ENCODE data around the gene RAB3IL1. TPM values are rescaled to one million over a fixed set of nuclear protein-coding genes. Genes with fewer than 3 reads are reported as not detected.
A peak's percentile ranks its signal among the peaks of the same experiment; 100 is the strongest.

The RAB3IL1 gene
- total and polyA plus RNA-seq, 4 donors = 2.1 to 41.6 (median 5.4) TPM

DNA sequence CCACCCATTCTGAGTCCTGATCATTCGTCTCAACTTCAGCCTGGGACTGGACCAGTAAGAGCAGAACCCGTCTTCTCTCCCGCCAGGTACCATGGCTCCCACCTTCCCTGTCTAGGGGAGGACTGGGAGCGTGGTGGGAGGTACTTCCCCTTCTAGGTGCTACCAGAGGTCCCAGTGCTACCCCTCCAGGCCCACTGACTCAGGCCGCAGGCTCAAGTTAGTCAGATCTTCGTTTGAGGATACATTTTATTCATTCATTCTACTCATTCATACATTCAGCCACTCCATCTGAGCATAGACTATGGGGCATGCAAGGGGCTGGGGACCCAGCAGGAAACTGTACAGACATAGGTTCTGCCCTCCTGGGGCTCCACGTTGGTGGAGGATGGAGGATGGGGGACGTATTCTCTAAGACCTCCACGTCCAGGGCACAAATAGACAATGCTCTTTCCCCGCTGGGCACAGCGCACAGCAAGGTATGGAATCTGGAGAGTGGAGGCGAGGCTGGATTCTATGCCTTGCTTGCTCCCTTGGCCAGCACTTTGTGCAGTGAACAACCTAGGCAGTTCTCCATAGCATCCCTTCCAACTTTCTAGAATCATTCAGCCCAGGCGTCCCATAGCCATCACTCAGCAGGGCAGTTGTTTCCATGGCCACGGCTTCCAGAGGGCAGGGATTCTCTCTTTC, 1.0 kb upstream of the RAB3IL1 start:
- no peaks in the 10 kb centered on the region for H3K9me3 ChIP-seq (ENCODE audit: control insufficient read depth in 4 of 4, low read length in 3 of 4)
- H3K27me3 ChIP-seq (ENCODE audit: control insufficient read depth in 4 of 4, insufficient read depth in 4 of 4, low read length in 3 of 4) = no peaks in the 10 kb centered on the region
- WGBS = 80% methylated on average over 14 of the region's 14 CpGs
- H3K4me1 ChIP-seq (ENCODE audit: control insufficient read depth in 4 of 4, insufficient read depth in 4 of 4, low read length in 3 of 4) = peaks cover 0 to 12% (median 6%) of the 10 kb centered on the region in 4 donors
- TF ChIP-seq, protein P1, sequence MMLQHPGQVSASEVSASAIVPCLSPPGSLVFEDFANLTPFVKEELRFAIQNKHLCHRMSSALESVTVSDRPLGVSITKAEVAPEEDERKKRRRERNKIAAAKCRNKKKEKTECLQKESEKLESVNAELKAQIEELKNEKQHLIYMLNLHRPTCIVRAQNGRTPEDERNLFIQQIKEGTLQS (IDR thresholded peaks at IDR 0.05) = no peak
- no peak for TF ChIP-seq JUND (IDR thresholded peaks at IDR 0.05)
- no peak for TF ChIP-seq TAF1 (conservative IDR thresholded peaks at IDR 0.05)
- TF ChIP-seq, protein P2, sequence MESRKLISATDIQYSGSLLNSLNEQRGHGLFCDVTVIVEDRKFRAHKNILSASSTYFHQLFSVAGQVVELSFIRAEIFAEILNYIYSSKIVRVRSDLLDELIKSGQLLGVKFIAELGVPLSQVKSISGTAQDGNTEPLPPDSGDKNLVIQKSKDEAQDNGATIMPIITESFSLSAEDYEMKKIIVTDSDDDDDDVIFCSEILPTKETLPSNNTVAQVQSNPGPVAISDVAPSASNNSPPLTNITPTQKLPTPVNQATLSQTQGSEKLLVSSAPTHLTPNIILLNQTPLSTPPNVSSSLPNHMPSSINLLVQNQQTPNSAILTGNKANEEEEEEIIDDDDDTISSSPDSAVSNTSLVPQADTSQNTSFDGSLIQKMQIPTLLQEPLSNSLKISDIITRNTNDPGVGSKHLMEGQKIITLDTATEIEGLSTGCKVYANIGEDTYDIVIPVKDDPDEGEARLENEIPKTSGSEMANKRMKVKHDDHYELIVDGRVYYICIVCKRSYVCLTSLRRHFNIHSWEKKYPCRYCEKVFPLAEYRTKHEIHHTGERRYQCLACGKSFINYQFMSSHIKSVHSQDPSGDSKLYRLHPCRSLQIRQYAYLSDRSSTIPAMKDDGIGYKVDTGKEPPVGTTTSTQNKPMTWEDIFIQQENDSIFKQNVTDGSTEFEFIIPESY (IDR thresholded peaks at IDR 0.05) = no peak
- TF ChIP-seq EGR1 (IDR thresholded peaks at IDR 0.05; ENCODE audit: low read depth in 2 of 2) = no peak
- TF ChIP-seq GABPA (IDR thresholded peaks at IDR 0.05 in 1 of 2, conservative IDR thresholded peaks at IDR 0.05 in 1 of 2) = no peak
- TF ChIP-seq HNF4G (IDR thresholded peaks at IDR 0.05) = no peak
- no peak for TF ChIP-seq SP1 (IDR thresholded peaks at IDR 0.05)
- no peak for TF ChIP-seq FOXA2 (IDR thresholded peaks at IDR 0.05)
- TF ChIP-seq FOXA1 (IDR thresholded peaks at IDR 0.05) = no peak
- no peak for TF ChIP-seq YY1 (IDR thresholded peaks at IDR 0.05)
- no peak for TF ChIP-seq HNF4A (conservative IDR thresholded peaks at IDR 0.05)
- no peak for TF ChIP-seq RAD21 (IDR thresholded peaks at IDR 0.05)
- TF ChIP-seq RXRA (IDR thresholded peaks at IDR 0.05) = no peak
- no peak for TF ChIP-seq REST (IDR thresholded peaks at IDR 0.05)
- TF ChIP-seq, protein P3, sequence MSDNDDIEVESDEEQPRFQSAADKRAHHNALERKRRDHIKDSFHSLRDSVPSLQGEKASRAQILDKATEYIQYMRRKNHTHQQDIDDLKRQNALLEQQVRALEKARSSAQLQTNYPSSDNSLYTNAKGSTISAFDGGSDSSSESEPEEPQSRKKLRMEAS (IDR thresholded peaks at IDR 0.05) = no peak
- TF ChIP-seq, protein P4, sequence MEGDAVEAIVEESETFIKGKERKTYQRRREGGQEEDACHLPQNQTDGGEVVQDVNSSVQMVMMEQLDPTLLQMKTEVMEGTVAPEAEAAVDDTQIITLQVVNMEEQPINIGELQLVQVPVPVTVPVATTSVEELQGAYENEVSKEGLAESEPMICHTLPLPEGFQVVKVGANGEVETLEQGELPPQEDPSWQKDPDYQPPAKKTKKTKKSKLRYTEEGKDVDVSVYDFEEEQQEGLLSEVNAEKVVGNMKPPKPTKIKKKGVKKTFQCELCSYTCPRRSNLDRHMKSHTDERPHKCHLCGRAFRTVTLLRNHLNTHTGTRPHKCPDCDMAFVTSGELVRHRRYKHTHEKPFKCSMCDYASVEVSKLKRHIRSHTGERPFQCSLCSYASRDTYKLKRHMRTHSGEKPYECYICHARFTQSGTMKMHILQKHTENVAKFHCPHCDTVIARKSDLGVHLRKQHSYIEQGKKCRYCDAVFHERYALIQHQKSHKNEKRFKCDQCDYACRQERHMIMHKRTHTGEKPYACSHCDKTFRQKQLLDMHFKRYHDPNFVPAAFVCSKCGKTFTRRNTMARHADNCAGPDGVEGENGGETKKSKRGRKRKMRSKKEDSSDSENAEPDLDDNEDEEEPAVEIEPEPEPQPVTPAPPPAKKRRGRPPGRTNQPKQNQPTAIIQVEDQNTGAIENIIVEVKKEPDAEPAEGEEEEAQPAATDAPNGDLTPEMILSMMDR (IDR thresholded peaks at IDR 0.05; ENCODE audit: low read depth, low read length, missing input control) = no peak
- no peak for TF ChIP-seq NR2F2 (IDR thresholded peaks at IDR 0.05)
- DNase-seq (ENCODE audit: low spot score) = peak; percentile 34
- H3K4me3 ChIP-seq (ENCODE audit: low read depth in 1 of 3, low read length in 3 of 3) = no peak overlapping the region
- no peak overlapping the region for H3K9ac ChIP-seq (ENCODE audit: low read depth in 1 of 2, low read length in 2 of 2)
- peak overlapping the region; percentile 15 to 39 for H3K27ac ChIP-seq (ENCODE audit: low read depth in 1 of 2, low read length in 2 of 2)
- no peaks in the 10 kb centered on the region for H3K36me3 ChIP-seq (ENCODE audit: control insufficient read depth in 4 of 4, insufficient read depth in 3 of 4, low read depth in 1 of 4, low read length in 3 of 4)
